Activated T-cell treated with anti-CD3 and anti-CD28 coated beads, Interleukin-2, amount 50 U/mL, for 72 hours (primary cell): ENCODE data around the gene CTPS2. TPM values are rescaled to one million over a fixed set of nuclear protein-coding genes. Genes with fewer than 3 reads are reported as not detected.

ENCODE experiments used
- ATAC-seq, 2 donors: fragments of 150-1000 bp; cut with Tn5 transposase; replicated peaks in 1 of 2; 2 replicates each; pipeline ENCODE4 v1.10.0; 2021; ENCODE audit warnings: moderate library complexity in 2 of 2, mild to moderate bottlenecking in 1 of 2
- DNase-seq, 2 donors: peaks; one replicate each; pipeline ENCODE4 v3.0.0; 2021 to 2022; ENCODE audit warnings: mixed read lengths in 1 of 2
- H3K27ac Mint-ChIP-seq: one replicate; pipeline ENCODE4 v1.8.0; 2022; ENCODE audit warnings: mild to moderate bottlenecking, moderate library complexity, mixed read lengths
- H3K27me3 Mint-ChIP-seq: one replicate; pipeline ENCODE4 v1.8.0; 2022; ENCODE audit warnings: low read depth, mixed read lengths
- H3K36me3 Mint-ChIP-seq, 2 donors: one replicate each; pipeline ENCODE4 v1.8.0; 2022; ENCODE audit warnings: mixed read lengths in 2 of 2, mild to moderate bottlenecking in 1 of 2; ENCODE audit not compliant: insufficient read depth in 2 of 2
- H3K4me1 Mint-ChIP-seq: one replicate; pipeline ENCODE4 v1.8.0; 2022; ENCODE audit warnings: low read depth, mixed read lengths
- H3K4me3 Mint-ChIP-seq, 2 donors: one replicate each; pipeline ENCODE4 v1.8.0; 2022; ENCODE audit warnings: mild to moderate bottlenecking in 2 of 2, mixed read lengths in 2 of 2, moderate library complexity in 2 of 2
- H3K9me3 Mint-ChIP-seq, 2 donors: one replicate each; pipeline ENCODE4 v1.8.0; 2022; ENCODE audit warnings: mixed read lengths in 2 of 2
- total RNA-seq, 2 donors: library from RNA; stranded (reverse); gene quantifications; one replicate each; pipeline ENCODE4 v1.2.3, GENCODE V29; 2022

The CTPS2 gene
- total RNA-seq, 2 donors from 2014 or later = 8.1 to 8.3 TPM

GRCh38 chrX:16547644-16548043, 164.8 kb downstream of the CTPS2 start:
- no peak for DNase-seq
- no peak for ATAC-seq
- H3K36me3 Mint-ChIP-seq = no peaks in the 10 kb centered on the region
- no peak overlapping the region for H3K27ac Mint-ChIP-seq
- H3K27me3 Mint-ChIP-seq = peaks cover 32% of the 10 kb centered on the region
- H3K4me3 Mint-ChIP-seq = no peak overlapping the region
- no peaks in the 10 kb centered on the region for H3K4me1 Mint-ChIP-seq
- no peaks in the 10 kb centered on the region for H3K9me3 Mint-ChIP-seq

DNA sequence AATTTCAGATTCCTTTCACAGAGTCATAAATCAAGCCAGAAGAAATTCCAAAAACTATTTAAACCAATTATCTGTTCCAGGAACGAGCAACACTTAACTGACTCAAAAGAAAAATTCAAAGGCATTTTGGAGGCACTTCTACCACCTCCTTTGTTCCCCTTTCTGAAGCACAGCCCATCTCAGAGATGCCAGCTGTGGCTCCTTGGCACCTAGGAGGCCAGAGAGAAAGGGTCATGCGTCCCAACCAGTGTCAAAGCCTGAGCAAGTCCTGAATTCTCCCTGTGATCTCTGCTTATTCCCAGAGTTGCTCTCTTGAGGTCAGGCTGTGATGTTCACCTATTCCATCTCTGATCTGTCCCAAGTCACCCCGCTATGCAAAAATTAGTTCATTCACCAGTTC, 167.5 kb downstream of the CTPS2 start:
- no peaks in the 10 kb centered on the region for H3K4me1 Mint-ChIP-seq
- ATAC-seq (no peak), DNase-seq (no peak)
- H3K27me3 Mint-ChIP-seq = peaks cover 10% of the 10 kb centered on the region
- H3K36me3 Mint-ChIP-seq = no peaks in the 10 kb centered on the region
- peaks cover 0 to 1% of the 10 kb centered on the region in 2 donors for H3K9me3 Mint-ChIP-seq
- no peak overlapping the region for H3K4me3 Mint-ChIP-seq
- H3K27ac Mint-ChIP-seq = no peak overlapping the region

Other genes starting within 250 kb of the CTPS2 start
- gene S100G, start 62.5 kb downstream of the CTPS2 start, total RNA-seq = not detected
- gene SYAP1, start 6.9 kb upstream of the CTPS2 start, total RNA-seq = 10 to 100 TPM; 15.3 to 20.8 TPM
- 10 to 100 TPM; 15.3 to 24.6 TPM for gene TXLNG, start 73.8 kb upstream of the CTPS2 start, total RNA-seq
- 100 to 1,000 TPM; 234 to 265 TPM for gene RBBP7, start 157.7 kb upstream of the CTPS2 start, total RNA-seq
- gene REPS2, start 234.0 kb upstream of the CTPS2 start, total RNA-seq = under 1 TPM; 0.39 to 0.67 TPM